C4-2B (cell line): ENCODE data around the gene FBXO40.

Source experiments
- H3K27ac ChIP-seq: fragments of 450-650 bp; 2 replicates; pipeline ENCODE4 v1.5.1; 2017
- ZFX ChIP-seq: fragments of 450-650 bp; IDR thresholded peaks from 2 replicates; pipeline ENCODE4 v1.6.1; 2017
- TF ChIP-seq, protein P1 (sequence below): fragments of 450-650 bp; conservative IDR thresholded peaks from 2 replicates; pipeline ENCODE4 v1.5.1; 2017; ENCODE audit warnings: mild to moderate bottlenecking

The FBXO40 gene

DNA sequence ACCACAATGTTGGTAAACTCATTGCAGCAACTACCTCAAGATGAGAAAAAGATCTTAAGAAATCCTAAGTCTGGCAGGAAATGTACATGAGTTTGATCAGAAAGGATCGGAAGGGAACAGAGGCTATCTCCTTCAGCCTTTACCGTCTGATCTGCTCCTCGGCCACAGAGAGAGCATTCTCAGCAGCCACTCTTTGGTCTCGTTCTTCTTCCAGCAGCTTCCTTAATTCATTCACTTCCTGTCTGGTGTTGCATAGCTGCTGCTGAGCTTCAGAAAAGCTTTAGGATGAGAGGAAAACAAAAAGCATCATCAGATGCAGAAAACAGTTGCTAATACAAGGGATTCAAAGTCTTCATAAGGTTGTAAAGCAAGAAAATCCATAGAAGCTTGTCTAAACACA is 74.2 kb downstream of the FBXO40 start:
- no peak overlapping the region for H3K27ac ChIP-seq
- TF ChIP-seq ZFX: no peak

DNA sequence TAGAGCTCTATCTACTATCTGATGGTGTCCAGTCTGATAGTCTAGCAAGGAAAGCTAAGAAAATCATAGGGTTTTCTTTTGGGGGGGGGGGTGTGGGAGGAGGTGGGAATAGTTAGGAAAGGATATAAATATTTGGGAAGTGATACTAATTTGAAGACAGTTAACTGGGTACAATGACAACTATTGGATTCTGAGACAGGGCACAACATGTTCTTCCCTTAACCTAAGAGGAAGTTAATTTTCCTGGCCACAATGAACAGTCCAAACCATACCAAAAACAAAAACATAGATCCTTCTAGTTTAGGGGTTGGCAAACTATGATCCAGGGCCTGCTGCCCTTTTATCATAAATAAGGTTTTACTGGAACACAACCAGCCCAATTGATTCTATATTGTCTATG is 77.5 kb downstream of the FBXO40 start:
- TF ChIP-seq, protein P1, sequence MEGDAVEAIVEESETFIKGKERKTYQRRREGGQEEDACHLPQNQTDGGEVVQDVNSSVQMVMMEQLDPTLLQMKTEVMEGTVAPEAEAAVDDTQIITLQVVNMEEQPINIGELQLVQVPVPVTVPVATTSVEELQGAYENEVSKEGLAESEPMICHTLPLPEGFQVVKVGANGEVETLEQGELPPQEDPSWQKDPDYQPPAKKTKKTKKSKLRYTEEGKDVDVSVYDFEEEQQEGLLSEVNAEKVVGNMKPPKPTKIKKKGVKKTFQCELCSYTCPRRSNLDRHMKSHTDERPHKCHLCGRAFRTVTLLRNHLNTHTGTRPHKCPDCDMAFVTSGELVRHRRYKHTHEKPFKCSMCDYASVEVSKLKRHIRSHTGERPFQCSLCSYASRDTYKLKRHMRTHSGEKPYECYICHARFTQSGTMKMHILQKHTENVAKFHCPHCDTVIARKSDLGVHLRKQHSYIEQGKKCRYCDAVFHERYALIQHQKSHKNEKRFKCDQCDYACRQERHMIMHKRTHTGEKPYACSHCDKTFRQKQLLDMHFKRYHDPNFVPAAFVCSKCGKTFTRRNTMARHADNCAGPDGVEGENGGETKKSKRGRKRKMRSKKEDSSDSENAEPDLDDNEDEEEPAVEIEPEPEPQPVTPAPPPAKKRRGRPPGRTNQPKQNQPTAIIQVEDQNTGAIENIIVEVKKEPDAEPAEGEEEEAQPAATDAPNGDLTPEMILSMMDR: no peak
- no peak for TF ChIP-seq ZFX
- no peak overlapping the region for H3K27ac ChIP-seq

DNA sequence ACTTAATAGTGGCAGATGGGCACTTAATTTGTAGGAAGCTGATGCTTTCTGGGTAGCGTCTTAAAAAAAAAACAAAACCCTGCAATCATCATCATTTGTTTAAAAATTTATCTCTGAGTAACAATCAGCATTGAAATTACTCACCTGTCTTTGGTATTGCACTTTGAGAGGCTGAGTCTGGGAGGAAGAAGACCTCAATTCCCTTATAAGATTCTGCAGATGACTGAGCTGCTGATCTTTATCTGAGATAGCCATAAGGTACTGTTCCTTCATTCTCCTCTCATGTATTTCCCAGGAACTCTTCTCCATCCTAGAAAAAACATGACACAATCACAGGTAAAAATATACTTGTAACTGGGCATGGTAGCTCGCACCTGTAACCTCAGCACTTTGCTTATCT is 84.0 kb downstream of the FBXO40 start:
- H3K27ac ChIP-seq: no peak overlapping the region
- no peak for TF ChIP-seq ZFX
- TF ChIP-seq, protein P1: no peak
